H1 (cell line): ENCODE results near the gene SYNGR3. TPM values are rescaled to one million over a fixed set of nuclear protein-coding genes. Genes with fewer than 3 reads are reported as not detected.

ENCODE experiments used
- CTCF ChIA-PET: fragments of 300-600 bp; sonication (Branson Sonifier 250); formaldehyde crosslinking; loops from one replicate; lab custom pipeline; 2021; ENCODE audit not compliant: partially characterized antibody; lab: Charles Lee
- POLR2A ChIA-PET: fragments of 300-600 bp; sonication (Branson Sonifier 250); formaldehyde crosslinking; loops from one replicate; lab custom pipeline; 2021; ENCODE audit warnings: inconsistent platforms; ENCODE audit not compliant: partially characterized antibody; lab: Charles Lee
- DNase-seq, 2 experiments: peaks; one replicate each; pipeline versions ENCODE4 v3.0.0 to v3.0.0-alpha.2; 2010 to 2022; ENCODE audit warnings: low spot score in 2 of 2, low read depth in 1 of 2, mixed read lengths in 1 of 2
- FAIRE-seq: peaks from 2 replicates; lab custom pipeline; 2011; peaks lifted over from hg19 to GRCh38; lab: Jason Lieb, UNC
- H2AFZ ChIP-seq: 2 replicates; pipeline ENCODE4 v1.8.1; 2012; ENCODE audit warnings: low read length, inconsistent platforms
- H2AK5ac ChIP-seq: 2 replicates; pipeline ENCODE4 v1.6.1; 2013; ENCODE audit warnings: low read depth, low read length
- H2BK120ac ChIP-seq: replicated peaks from 2 replicates; pipeline ENCODE3; 2013; ENCODE audit warnings: low read depth, low read length, inconsistent platforms
- H2BK12ac ChIP-seq: 2 replicates; pipeline ENCODE4 v1.6.1; 2013; ENCODE audit warnings: low read depth, low read length
- H2BK15ac ChIP-seq: 2 replicates; pipeline ENCODE4 v1.6.1; 2013; ENCODE audit warnings: low read length
- H2BK20ac ChIP-seq: 2 replicates; pipeline ENCODE4 v1.6.1; 2013; ENCODE audit warnings: low read length
- H2BK5ac ChIP-seq: 2 replicates; pipeline ENCODE4 v1.6.1; 2013; ENCODE audit warnings: low read depth, low read length
- H3K14ac ChIP-seq: 2 replicates; pipeline ENCODE4 v1.6.1; 2013; ENCODE audit warnings: inconsistent platforms; ENCODE audit not compliant: insufficient read length
- H3K18ac ChIP-seq: 2 replicates; pipeline ENCODE4 v1.6.1; 2013; ENCODE audit warnings: low read length; ENCODE audit errors: extremely low read depth
- H3K23ac ChIP-seq: 2 replicates; pipeline ENCODE4 v1.6.1; 2013; ENCODE audit warnings: inconsistent platforms; ENCODE audit not compliant: insufficient read length
- H3K23me2 ChIP-seq: 2 replicates; pipeline ENCODE4 v1.6.1; 2013; ENCODE audit warnings: low read depth, low read length
- H3K27ac ChIP-seq: 2 replicates; pipeline ENCODE4 v1.6.1; 2011; ENCODE audit warnings: low read depth, low read length, inconsistent platforms
- H3K27me3 ChIP-seq, 4 experiments: replicated peaks in 1 of 4; 1 replicate in 1 of 4; 2 replicates in 3 of 4; pipeline versions ENCODE4 v1.6.1 to v1.8.1; 2011 to 2013; ENCODE audit warnings: low read length in 3 of 4, mild to moderate bottlenecking in 3 of 4, inconsistent platforms in 2 of 4, mixed read lengths in 2 of 4, moderate library complexity in 1 of 4; ENCODE audit not compliant: control insufficient read depth in 3 of 4, insufficient read depth in 3 of 4; ENCODE audit errors: extremely low read depth in 1 of 4
- H3K36me3 ChIP-seq, 4 experiments: 2 replicates each; pipeline versions ENCODE4 v1.6.1 to v1.8.1; 2011 to 2013; ENCODE audit warnings: mild to moderate bottlenecking in 4 of 4, low read length in 3 of 4, moderate library complexity in 2 of 4, control low read depth in 1 of 4, inconsistent platforms in 1 of 4; ENCODE audit not compliant: insufficient read depth in 4 of 4, control insufficient read depth in 2 of 4
- H3K4ac ChIP-seq: replicated peaks from 2 replicates; pipeline ENCODE3; 2013; ENCODE audit warnings: low read length, low read depth, mixed read lengths, inconsistent platforms; ENCODE audit not compliant: insufficient read length
- H3K4me1 ChIP-seq, 4 experiments: replicated peaks in 1 of 4; 1 replicate in 1 of 4; 2 replicates in 3 of 4; pipeline versions ENCODE4 v1.6.1 to v1.8.1; 2011 to 2013; ENCODE audit warnings: low read length in 3 of 4, inconsistent platforms in 2 of 4, mixed read lengths in 1 of 4; ENCODE audit not compliant: insufficient read depth in 4 of 4, control insufficient read depth in 3 of 4
- H3K4me2 ChIP-seq, 2 experiments: 2 replicates each; pipeline versions ENCODE4 v1.6.1 to v1.8.1; 2011 to 2013; ENCODE audit warnings: low read depth in 2 of 2, low read length in 2 of 2, control low read depth in 1 of 2, inconsistent platforms in 1 of 2, mild to moderate bottlenecking in 1 of 2; ENCODE audit not compliant: insufficient read depth in 1 of 2
- H3K4me3 ChIP-seq, 4 experiments: fragments of 200-600, 300-600 bp in 1 of 4; sonication (generic), shearing (Covaris generic), sonication (Bioruptor Twin) in 1 of 4; 2 replicates each; pipeline versions ENCODE4 v1.5.1 to v1.8.1; 2011 to 2016; ENCODE audit warnings: low read length in 4 of 4, low read depth in 3 of 4, control low read depth in 2 of 4, inconsistent platforms in 2 of 4, mild to moderate bottlenecking in 2 of 4, mixed read lengths in 1 of 4, moderate library complexity in 1 of 4; ENCODE audit not compliant: insufficient read depth in 2 of 4; ENCODE audit errors: extremely low read depth in 1 of 4
- H3K56ac ChIP-seq: replicated peaks from 2 replicates; pipeline ENCODE3; 2013; ENCODE audit warnings: low read depth, mild to moderate bottlenecking, mixed read lengths, low read length, inconsistent platforms; ENCODE audit not compliant: insufficient read length
- H3K79me1 ChIP-seq: 2 replicates; pipeline ENCODE4 v1.6.1; 2013; ENCODE audit warnings: low read depth, low read length, control low read depth
- H3K79me2 ChIP-seq, 2 experiments: 2 replicates each; pipeline versions ENCODE4 v1.6.1 to v1.8.1; 2012 to 2013; ENCODE audit warnings: low read length in 2 of 2, mild to moderate bottlenecking in 2 of 2, inconsistent platforms in 1 of 2; ENCODE audit not compliant: insufficient read depth in 2 of 2, control insufficient read depth in 1 of 2
- H3K9ac ChIP-seq, 4 experiments: replicated peaks in 1 of 4; 1 replicate in 1 of 4; 2 replicates in 3 of 4; pipeline versions ENCODE4 v1.6.1 to v1.8.1; 2011 to 2013; ENCODE audit warnings: low read depth in 3 of 4, low read length in 3 of 4, control low read depth in 2 of 4, mild to moderate bottlenecking in 2 of 4, moderate library complexity in 2 of 4, inconsistent platforms in 1 of 4; ENCODE audit errors: extremely low read depth in 1 of 4
- H3K9me3 ChIP-seq, 2 experiments: 2 replicates each; pipeline versions ENCODE4 v1.6.1 to v1.8.1; 2012 to 2013; ENCODE audit warnings: mild to moderate bottlenecking in 2 of 2, moderate library complexity in 2 of 2, control low read depth in 1 of 2, inconsistent platforms in 1 of 2, low read depth in 1 of 2, low read length in 1 of 2, mixed read lengths in 1 of 2; ENCODE audit not compliant: insufficient read depth in 2 of 2
- H4K20me1 ChIP-seq, 2 experiments: replicated peaks in 1 of 2; 2 replicates each; pipeline versions ENCODE3 to v1.8.1; 2011 to 2013; ENCODE audit warnings: inconsistent platforms in 2 of 2, low read length in 2 of 2, mild to moderate bottlenecking in 1 of 2; ENCODE audit not compliant: insufficient read depth in 2 of 2, control insufficient read depth in 1 of 2
- H4K5ac ChIP-seq: 2 replicates; pipeline ENCODE4 v1.6.1; 2013; ENCODE audit warnings: low read length, low read depth, mixed read lengths, inconsistent platforms; ENCODE audit not compliant: insufficient read length
- H4K8ac ChIP-seq: 2 replicates; pipeline ENCODE4 v1.8.0; 2013; ENCODE audit warnings: mild to moderate bottlenecking, moderate library complexity, low read length, inconsistent platforms; ENCODE audit not compliant: insufficient read depth; ENCODE audit errors: extremely low read depth
- H4K91ac ChIP-seq: replicated peaks from 2 replicates; pipeline ENCODE3; 2013; ENCODE audit warnings: low read length, mixed read lengths, inconsistent platforms; ENCODE audit not compliant: insufficient read length
- ATF2 ChIP-seq: IDR thresholded peaks from 2 replicates; pipeline ENCODE4 v1.6.1; 2012; ENCODE audit warnings: low read length, inconsistent platforms
- POLR2A ChIP-seq, 2 experiments: IDR thresholded peaks; 1 replicate in 1 of 2; 2 replicates in 1 of 2; pipeline ENCODE4 v1.6.1; 2011; ENCODE audit warnings: low read depth in 2 of 2, low read length in 2 of 2, mild to moderate bottlenecking in 2 of 2; ENCODE audit errors: control extremely low read depth in 1 of 2
- POLR2AphosphoS5 ChIP-seq: IDR thresholded peaks from 2 replicates; pipeline ENCODE4 v1.6.1; 2011; ENCODE audit warnings: low read depth, low read length
- SP1 ChIP-seq: IDR thresholded peaks from 2 replicates; pipeline ENCODE4 v1.6.1; 2011; ENCODE audit warnings: low read depth, low read length
- WGBS, 2 experiments: shearing (Covaris generic) in 1 of 2; methylation state at CpG; one replicate each; pipeline versions ENCODE4 v1.1.6 to v1.1.7; 2013 to 2015; ENCODE audit warnings: low lambda C conversion rate in 2 of 2, mixed read lengths in 2 of 2, inconsistent platforms in 1 of 2, low coverage in 1 of 2, missing lambda C conversion rate in 1 of 2; ENCODE audit not compliant: insufficient replicate concordance in 2 of 2, insufficient coverage in 1 of 2, insufficient read length in 1 of 2; ENCODE audit errors: extremely low coverage in 1 of 2, missing lambda C conversion rate in 1 of 2; 5-methylcytosine and 5-hydroxymethylcytosine counted together
- polyA plus RNA-seq, 7 experiments: library from polyadenylated mRNA; depleted of rRNA in 3 of 7; stranded (reverse) in 5 of 7; unstranded in 2 of 7; fragments of >200 nt in 5 of 7; fragments of 200-250 nt in 2 of 7; gene quantifications; 1 replicate in 5 of 7; 2 replicates in 1 of 7; 4 replicates in 1 of 7; pipeline versions ENCODE4 v1.2.1 to v1.2.3, GENCODE V29; 2011 to 2013; ENCODE audit warnings: missing spikeins in 2 of 7, mixed read lengths in 2 of 7
- total RNA-seq: library from RNA; stranded (reverse); fragmentation: NEBNext Ultra II Directional; extraction: Animal tissue kit (Norgen Biotek cat#: 25700); gene quantifications from 2 replicates; pipeline ENCODE4 v1.2.1, GENCODE V29; 2021

SYNGR3 gene
- total and polyA plus RNA-seq, 2 of the 8 experiments (the other 6 are each of a cell fraction or from before 2014, with no cell fraction given), result 36.2 to 49.9 TPM

- Histone ChIP-seq H3K23me2 (peaks cover 19% of the 10 kb centered on the region), H2BK12ac (0 out of 2 replicates have a peak overlapping the region, but pooled peaks have one; percentile 63), H3K14ac (no peak overlapping the region), H4K20me1 (peaks cover 12 to 17% of the 10 kb centered on the region in 2 experiments), H4K91ac (no peak overlapping the region), H2BK15ac (no peak overlapping the region), H3K27ac (0 out of 2 replicates have a peak overlapping the region, but pooled peaks have one; percentile 37), H2AK5ac (peak overlapping the region; percentile 10; the same call in 1 of the 2 replicates), H3K9ac (peak overlapping the region in 3 of 4 experiments; percentile 6 to 49 (median 42); a peak in 5 of 7 replicates), H2BK5ac (peak overlapping the region; percentile 13), H3K36me3 (peaks cover 17 to 34% (median 28%) of the 10 kb centered on the region in 4 experiments), H3K18ac (peak overlapping the region; percentile 56; the same call in 1 of the 2 replicates), H3K4ac (no peak overlapping the region), H3K79me2 (peaks cover 10 to 37% of the 10 kb centered on the region in 2 experiments), H2BK20ac (no peak overlapping the region), H2BK120ac (no peak overlapping the region), H3K23ac (no peak overlapping the region), H4K8ac (no peak overlapping the region), H3K4me2 (peak overlapping the region; percentile 62 to 99), H3K27me3 (peaks cover 0 to 2% (median 0%) of the 10 kb centered on the region in 4 experiments; a peak in 3 of 7 replicates), H3K56ac (no peak overlapping the region), H3K4me1 (peaks cover 0 to 21% (median 5%) of the 10 kb centered on the region in 4 experiments; a peak in 5 of 7 replicates), H4K5ac (no peak overlapping the region), H3K9me3 (no peaks in the 10 kb centered on the region), H3K79me1 (peaks cover 10% of the 10 kb centered on the region), H3K4me3 (peak overlapping the region; percentile 78 to 93 (median 86)), H2AFZ (no peak overlapping the region)
- ChIA-PET POLR2A (interaction anchor here (0.7 to 19.8 kb wide), 31 partner anchors 8 to 1282 kb away, joined by 3 to 736 read pairs (median 4); partner anchors contain the start of genes EME2, FAHD1, GFER and HAGH), CTCF (interaction anchor here (0.9 to 2.2 kb wide), 8 partner anchors 11 to 95 kb away, joined by 3 to 7 read pairs (median 3); partner anchors contain the start of genes NOXO1 and TBL3)
- DNase-seq, result no peak
- WGBS, 2 experiments, result 69% methylated on average over 20 of the region's 20 CpGs; no CpG with 5 or more reads in 1 of the 2 experiments
- no peak for FAIRE-seq
- TF ChIP-seq POLR2AphosphoS5 (peak; percentile 94), POLR2A (IDR thresholded peaks at IDR 0.05; ENCODE audit: control extremely low read depth in 1 of 2, low read depth in 2 of 2, low read length in 2 of 2) (peak; percentile 82 to 91), SP1 (peak; percentile 24; the same call in 1 of the 2 replicates), ATF2 (peak; percentile 85; the same call in 1 of the 2 replicates)
Observed at GRCh38 chr16:1960665-1961630, 28.8 kb upstream of the SYNGR3 start.
